Ectodermal cell (in vitro differentiated cells): ENCODE results near the gene AKAP13.

ENCODE experiments used
- H3K27ac ChIP-seq: 2 replicates; pipeline ENCODE4 v1.7.0; 2013; ENCODE audit warnings: mild to moderate bottlenecking, low read depth, low read length; ENCODE audit not compliant: insufficient read depth, poor library complexity, severe bottlenecking
- H3K27me3 ChIP-seq: 2 replicates; pipeline ENCODE4 v1.7.0; 2013; ENCODE audit warnings: mild to moderate bottlenecking, low read length; ENCODE audit not compliant: insufficient read depth, control insufficient read depth, poor library complexity, severe bottlenecking
- H3K36me3 ChIP-seq: one replicate; pipeline ENCODE4 v1.7.0; 2013; ENCODE audit warnings: low read length; ENCODE audit not compliant: control insufficient read depth, insufficient read depth
- H3K4me1 ChIP-seq: one replicate; pipeline ENCODE4 v1.7.0; 2013; ENCODE audit warnings: low read length; ENCODE audit not compliant: control insufficient read depth, insufficient read depth
- H3K4me3 ChIP-seq: 2 replicates; pipeline ENCODE4 v1.7.0; 2013; ENCODE audit warnings: low read depth, low read length, control low read depth; ENCODE audit not compliant: insufficient read depth
- H3K9me3 ChIP-seq: 2 replicates; pipeline ENCODE4 v1.7.0; 2013; ENCODE audit warnings: mild to moderate bottlenecking, low read length, moderate library complexity; ENCODE audit not compliant: control insufficient read depth
- WGBS, 2 experiments: methylation state at CpG; one replicate each; pipeline ENCODE4 v1.1.7; 2013; ENCODE audit warnings: missing lambda C conversion rate in 2 of 2; 5-methylcytosine and 5-hydroxymethylcytosine counted together

Gene AKAP13

GRCh38 chr15:85624291-85624801, 243.9 kb downstream of the AKAP13 start:
- H3K36me3 ChIP-seq, result no peaks in the 10 kb centered on the region
- no peaks in the 10 kb centered on the region for H3K27me3 ChIP-seq
- peaks cover 36% of the 10 kb centered on the region for H3K4me1 ChIP-seq
- H3K27ac ChIP-seq, result no peak overlapping the region
- 91 to 93% methylated on average over 7 of the region's 7 CpGs for WGBS, 2 experiments
- H3K4me3 ChIP-seq, result no peak overlapping the region
- no peaks in the 10 kb centered on the region for H3K9me3 ChIP-seq

GRCh38 chr15:85625166-85625830, 244.9 kb downstream of the AKAP13 start:
- H3K4me1 ChIP-seq, result peaks cover 27% of the 10 kb centered on the region
- H3K36me3 ChIP-seq, result no peaks in the 10 kb centered on the region
- WGBS, 2 experiments, result 94 to 96% methylated on average over 7 of the region's 7 CpGs
- no peak overlapping the region for H3K4me3 ChIP-seq
- H3K9me3 ChIP-seq, result no peaks in the 10 kb centered on the region
- no peaks in the 10 kb centered on the region for H3K27me3 ChIP-seq
- H3K27ac ChIP-seq, result no peak overlapping the region

GRCh38 chr15:85625856-85626255, 245.5 kb downstream of the AKAP13 start:
- Histone ChIP-seq H3K36me3 (no peaks in the 10 kb centered on the region), H3K4me1 (peaks cover 21% of the 10 kb centered on the region), H3K27ac (no peak overlapping the region), H3K27me3 (no peaks in the 10 kb centered on the region), H3K4me3 (no peak overlapping the region), H3K9me3 (no peaks in the 10 kb centered on the region)
- WGBS, 2 experiments, result no CpG with 5 or more reads among the region's 1 CpG

GRCh38 chr15:85627213-85627935, 247.0 kb downstream of the AKAP13 start:
- no peak overlapping the region for H3K4me3 ChIP-seq
- H3K27me3 ChIP-seq, result no peaks in the 10 kb centered on the region
- no peaks in the 10 kb centered on the region for H3K36me3 ChIP-seq
- peaks cover 12% of the 10 kb centered on the region for H3K4me1 ChIP-seq
- no peak overlapping the region for H3K27ac ChIP-seq
- H3K9me3 ChIP-seq, result no peaks in the 10 kb centered on the region
- WGBS, 2 experiments, result 92 to 97% methylated on average over 6 of the region's 6 CpGs

- 94 to 97% methylated on average over 2 to 4 of the region's 4 CpGs for WGBS, 2 experiments
- no peak overlapping the region for H3K27ac ChIP-seq
- no peaks in the 10 kb centered on the region for H3K27me3 ChIP-seq
- no peaks in the 10 kb centered on the region for H3K9me3 ChIP-seq
- no peak overlapping the region for H3K4me3 ChIP-seq
- H3K4me1 ChIP-seq, result peaks cover 6% of the 10 kb centered on the region
- no peaks in the 10 kb centered on the region for H3K36me3 ChIP-seq
Observed at GRCh38 chr15:85630311-85630710, 249.9 kb downstream of the AKAP13 start.

GRCh38 chr15:85631018-85631417, 250.6 kb downstream of the AKAP13 start:
- peaks cover 6% of the 10 kb centered on the region for H3K4me1 ChIP-seq
- H3K4me3 ChIP-seq, result no peak overlapping the region
- 85 to 87% methylated on average over 1 of the region's 2 CpGs for WGBS, 2 experiments
- no peaks in the 10 kb centered on the region for H3K27me3 ChIP-seq
- no peak overlapping the region for H3K27ac ChIP-seq
- H3K36me3 ChIP-seq, result no peaks in the 10 kb centered on the region
- H3K9me3 ChIP-seq, result no peaks in the 10 kb centered on the region

GRCh38 chr15:85632014-85632413, 251.6 kb downstream of the AKAP13 start:
- no peak overlapping the region for H3K4me3 ChIP-seq
- H3K4me1 ChIP-seq, result peaks cover 6% of the 10 kb centered on the region
- H3K9me3 ChIP-seq, result no peaks in the 10 kb centered on the region
- no peak overlapping the region for H3K27ac ChIP-seq
- WGBS, 2 experiments, result 94 to 97% methylated on average over 4 of the region's 4 CpGs
- no peaks in the 10 kb centered on the region for H3K36me3 ChIP-seq
- no peaks in the 10 kb centered on the region for H3K27me3 ChIP-seq

GRCh38 chr15:85633859-85634258, 253.5 kb downstream of the AKAP13 start:
- Histone ChIP-seq H3K9me3 (no peaks in the 10 kb centered on the region), H3K4me3 (no peak overlapping the region), H3K4me1 (no peaks in the 10 kb centered on the region), H3K27me3 (no peaks in the 10 kb centered on the region), H3K36me3 (no peaks in the 10 kb centered on the region), H3K27ac (no peak overlapping the region)

- no peaks in the 10 kb centered on the region for H3K4me1 ChIP-seq
- no peaks in the 10 kb centered on the region for H3K27me3 ChIP-seq
- H3K27ac ChIP-seq, result no peak overlapping the region
- H3K4me3 ChIP-seq, result no peak overlapping the region
- no peaks in the 10 kb centered on the region for H3K36me3 ChIP-seq
- H3K9me3 ChIP-seq, result no peaks in the 10 kb centered on the region
- 89 to 94% methylated on average over 4 of the region's 4 CpGs for WGBS, 2 experiments
Observed at GRCh38 chr15:85636351-85636750, 255.9 kb downstream of the AKAP13 start.

- Histone ChIP-seq H3K27me3 (no peaks in the 10 kb centered on the region), H3K4me3 (no peak overlapping the region), H3K9me3 (no peaks in the 10 kb centered on the region), H3K4me1 (no peaks in the 10 kb centered on the region), H3K36me3 (peaks cover 3% of the 10 kb centered on the region), H3K27ac (no peak overlapping the region)
- WGBS, 2 experiments, result 96 to 97% methylated on average over 3 of the region's 3 CpGs
Observed at GRCh38 chr15:85639752-85640381, 259.5 kb downstream of the AKAP13 start.
